Uterus (tissue), 4 donors: ENCODE results near the gene EFNB3. TPM values are rescaled to one million over a fixed set of nuclear protein-coding genes. Genes with fewer than 3 reads are reported as not detected.

Experiments used
- DNase-seq, 2 donors: peaks; one replicate each; pipeline ENCODE4 v3.0.0-alpha.2; 2019 to 2020
- H3K27ac ChIP-seq, 2 donors: fragments of 200-600 bp; sonication (generic); 1 replicate in 1 of 2; 2 replicates in 1 of 2; pipeline ENCODE4 v1.5.1; 2016 to 2018
- H3K27me3 ChIP-seq, 2 donors: fragments of 200-600 bp; sonication (generic); one replicate each; pipeline ENCODE4 v1.5.1; 2018 to 2019; ENCODE audit warnings: control low read depth in 1 of 2
- H3K36me3 ChIP-seq, 2 donors: fragments of 200-600 bp; sonication (generic); one replicate each; pipeline ENCODE4 v1.5.1; 2019; ENCODE audit warnings: control low read depth in 1 of 2
- H3K4me1 ChIP-seq, 2 donors: fragments of 200-600 bp; sonication (generic); one replicate each; pipeline ENCODE4 v1.5.1; 2018 to 2019; ENCODE audit warnings: control low read depth in 1 of 2
- H3K4me3 ChIP-seq, 2 donors: fragments of 200-600 bp; sonication (generic); 1 replicate in 1 of 2; 2 replicates in 1 of 2; pipeline ENCODE4 v1.5.1; 2018 to 2019; ENCODE audit warnings: mild to moderate bottlenecking in 1 of 2
- H3K9me3 ChIP-seq, 2 donors: fragments of 200-600 bp; sonication (generic); one replicate each; pipeline ENCODE4 v1.5.1; 2019; ENCODE audit warnings: control low read depth in 1 of 2
- CTCF ChIP-seq, 4 experiments: fragments of 200-600 bp in 2 of 4; fragments of 450-650 bp in 2 of 4; sonication (generic) in 2 of 4; IDR thresholded peaks; one replicate each; pipeline ENCODE4 v1.5.1; 2016 to 2019; ENCODE audit warnings: antibody characterized with exemption in 4 of 4, mild to moderate bottlenecking in 2 of 4, moderate library complexity in 1 of 4
- POLR2A ChIP-seq, 2 donors: fragments of 450-650 bp; IDR thresholded peaks; one replicate each; pipeline ENCODE4 v1.6.1; 2016; ENCODE audit warnings: antibody characterized with exemption in 2 of 2, mild to moderate bottlenecking in 1 of 2, moderate library complexity in 1 of 2
- intact Hi-C: fragments of 100-400 bp; cut with DNase I; formaldehyde crosslinking; loops from one replicate; pipeline ENCODE4 v1.15.1; 2023; ENCODE audit warnings: low total_unique reads
- total RNA-seq, 4 donors: library from RNA; depleted of rRNA in 3 of 4; stranded (reverse); fragments of >200 nt in 3 of 4; gene quantifications; one replicate each; pipeline versions ENCODE4 v1.1.0 to v1.2.4, GENCODE V29; 2014 to 2023
- donor health status: DM: yes; HTN: yes; CAD: no.

Gene EFNB3
- total RNA-seq, 4 donors from 2014 or later = 0.26 to 13.1 (median 5.6) TPM

- Histone ChIP-seq H3K27ac (no peak overlapping the region), H3K27me3 (no peaks in the 10 kb centered on the region), H3K4me3 (no peak overlapping the region), H3K36me3 (no peaks in the 10 kb centered on the region), H3K9me3 (no peaks in the 10 kb centered on the region), H3K4me1 (peaks cover 0 to 2% of the 10 kb centered on the region in 2 donors)
- DNase-seq = no peak
- TF ChIP-seq POLR2A (IDR thresholded peaks at IDR 0.05) (no peak), CTCF (IDR thresholded peaks at IDR 0.05) (no peak)
- intact Hi-C loops = no loop called here
Measured at GRCh38 chr17:7710301-7710700, 5.3 kb downstream of the EFNB3 start.

- no peak for TF ChIP-seq CTCF (IDR thresholded peaks at IDR 0.05)
- no peak for TF ChIP-seq POLR2A (IDR thresholded peaks at IDR 0.05)
- intact Hi-C loops = no loop called here
Measured at GRCh38 chr17:7711051-7711755, 6.2 kb downstream of the EFNB3 start.

GRCh38 chr17:7712111-7712771, 7.2 kb downstream of the EFNB3 start:
- H3K9me3 ChIP-seq = no peaks in the 10 kb centered on the region
- H3K4me1 ChIP-seq = peaks cover 0 to 3% of the 10 kb centered on the region in 2 donors
- no peak for TF ChIP-seq POLR2A (IDR thresholded peaks at IDR 0.05)
- TF ChIP-seq CTCF (IDR thresholded peaks at IDR 0.05) = no peak
- no peaks in the 10 kb centered on the region for H3K27me3 ChIP-seq
- intact Hi-C loops = no loop called here
- H3K27ac ChIP-seq = no peak overlapping the region
- no peak overlapping the region for H3K4me3 ChIP-seq
- DNase-seq = no peak
- no peaks in the 10 kb centered on the region for H3K36me3 ChIP-seq

More at GRCh38 chr17:7711051-7711755, 6.2 kb downstream of the EFNB3 start:
- no peak for DNase-seq
- no peak overlapping the region for H3K4me3 ChIP-seq
- H3K36me3 ChIP-seq = no peaks in the 10 kb centered on the region
- no peaks in the 10 kb centered on the region for H3K4me1 ChIP-seq
- H3K9me3 ChIP-seq = no peaks in the 10 kb centered on the region
- no peaks in the 10 kb centered on the region for H3K27me3 ChIP-seq
- H3K27ac ChIP-seq = no peak overlapping the region

- TF ChIP-seq CTCF (IDR thresholded peaks at IDR 0.05) (no peak), POLR2A (IDR thresholded peaks at IDR 0.05) (no peak)
Measured at GRCh38 chr17:7713782-7714181, 8.8 kb downstream of the EFNB3 start.

More at GRCh38 chr17:7713782-7714181, 8.8 kb downstream of the EFNB3 start:
- no peaks in the 10 kb centered on the region for H3K27me3 ChIP-seq
- intact Hi-C loops = no loop called here
- no peak overlapping the region for H3K4me3 ChIP-seq
- DNase-seq = no peak
- no peak overlapping the region for H3K27ac ChIP-seq
- no peaks in the 10 kb centered on the region for H3K36me3 ChIP-seq
- peaks cover 0 to 3% of the 10 kb centered on the region in 2 donors for H3K4me1 ChIP-seq
- no peaks in the 10 kb centered on the region for H3K9me3 ChIP-seq
